Mesenchymal stem cell (in vitro differentiated cells and primary cell): Measurements from ENCODE around the gene GSN.

Source experiments
- DNase-seq: peaks from one replicate; pipeline ENCODE4 v3.0.0-alpha.2; 2013
- H2AFZ ChIP-seq: one replicate; pipeline ENCODE4 v1.6.1; 2013; ENCODE audit warnings: low read depth, mild to moderate bottlenecking, control low read depth, inconsistent platforms, low read length, moderate library complexity
- H2AK5ac ChIP-seq: 2 replicates; pipeline ENCODE4 v1.6.1; 2013; ENCODE audit warnings: low read length, moderate library complexity, mild to moderate bottlenecking, inconsistent platforms; ENCODE audit not compliant: severe bottlenecking
- H2BK120ac ChIP-seq: one replicate; pipeline ENCODE4 v1.6.1; 2013; ENCODE audit warnings: low read depth, mild to moderate bottlenecking, inconsistent platforms, low read length, moderate library complexity
- H2BK12ac ChIP-seq, 2 experiments: one replicate each; pipeline ENCODE4 v1.6.1; 2013; ENCODE audit warnings: inconsistent platforms in 2 of 2, low read length in 2 of 2, mild to moderate bottlenecking in 2 of 2, moderate library complexity in 2 of 2, control low read depth in 1 of 2
- H2BK15ac ChIP-seq: one replicate; pipeline ENCODE4 v1.6.1; 2013; ENCODE audit warnings: mild to moderate bottlenecking, low read depth, inconsistent platforms; ENCODE audit not compliant: poor library complexity, severe bottlenecking
- H2BK5ac ChIP-seq: 2 replicates; pipeline ENCODE4 v1.6.1; 2013; ENCODE audit warnings: low read depth, mild to moderate bottlenecking, low read length, control low read depth, inconsistent platforms; ENCODE audit not compliant: poor library complexity, severe bottlenecking
- H3K14ac ChIP-seq, 2 experiments: one replicate each; pipeline ENCODE4 v1.6.1; 2013; ENCODE audit warnings: inconsistent platforms in 2 of 2, low read length in 2 of 2, control low read depth in 1 of 2, mild to moderate bottlenecking in 1 of 2, moderate library complexity in 1 of 2
- H3K18ac ChIP-seq, 2 experiments: one replicate each; pipeline ENCODE4 v1.6.1; 2013; ENCODE audit warnings: inconsistent platforms in 2 of 2, low read length in 2 of 2, control low read depth in 1 of 2, low read depth in 1 of 2, mild to moderate bottlenecking in 1 of 2
- H3K23ac ChIP-seq, 2 experiments: one replicate each; pipeline ENCODE4 v1.6.1; 2013; ENCODE audit warnings: inconsistent platforms in 2 of 2, low read length in 2 of 2, mild to moderate bottlenecking in 2 of 2, moderate library complexity in 2 of 2, control low read depth in 1 of 2
- H3K27ac ChIP-seq: 2 replicates; pipeline ENCODE4 v1.5.1; 2013; ENCODE audit warnings: mild to moderate bottlenecking, moderate library complexity, low read length, control low read depth, inconsistent platforms; ENCODE audit not compliant: poor library complexity, severe bottlenecking
- H3K27me3 ChIP-seq, 2 experiments: 2 replicates each; pipeline versions ENCODE4 v1.6.1 to v1.7.0; 2013; ENCODE audit warnings: low read length in 2 of 2, mild to moderate bottlenecking in 2 of 2, moderate library complexity in 2 of 2, control low read depth in 1 of 2, inconsistent platforms in 1 of 2; ENCODE audit not compliant: control insufficient read depth in 1 of 2, insufficient read depth in 1 of 2
- H3K36me3 ChIP-seq, 2 experiments: 2 replicates each; pipeline versions ENCODE4 v1.6.1 to v1.7.0; 2013; ENCODE audit warnings: low read length in 2 of 2, control low read depth in 1 of 2, inconsistent platforms in 1 of 2, low read depth in 1 of 2, mild to moderate bottlenecking in 1 of 2; ENCODE audit not compliant: insufficient read depth in 2 of 2, control insufficient read depth in 1 of 2
- H3K4ac ChIP-seq, 2 experiments: one replicate each; pipeline ENCODE4 v1.6.1; 2013; ENCODE audit warnings: inconsistent platforms in 2 of 2, low read length in 2 of 2, mild to moderate bottlenecking in 2 of 2, moderate library complexity in 2 of 2, control low read depth in 1 of 2, low read depth in 1 of 2
- H3K4me1 ChIP-seq: 2 replicates; pipeline ENCODE4 v1.6.1; 2013; ENCODE audit warnings: low read depth, low read length, control low read depth; ENCODE audit not compliant: control insufficient read depth, insufficient read depth
- H3K4me2 ChIP-seq: 2 replicates; pipeline ENCODE4 v1.6.1; 2013; ENCODE audit warnings: low read length, mild to moderate bottlenecking, inconsistent platforms; ENCODE audit not compliant: poor library complexity, severe bottlenecking
- H3K4me3 ChIP-seq, 2 experiments: 2 replicates each; pipeline versions ENCODE4 v1.5.1 to v1.7.0; 2013; ENCODE audit warnings: low read length in 2 of 2, mild to moderate bottlenecking in 2 of 2, control low read depth in 1 of 2, low read depth in 1 of 2; ENCODE audit not compliant: insufficient read depth in 1 of 2
- H3K79me1 ChIP-seq: replicated peaks from 2 replicates; pipeline ENCODE4 v1.6.1; 2013; ENCODE audit warnings: mild to moderate bottlenecking, control low read depth, low read length, inconsistent platforms; ENCODE audit not compliant: poor library complexity, severe bottlenecking
- H3K9ac ChIP-seq: 2 replicates; pipeline ENCODE4 v1.7.0; 2013; ENCODE audit warnings: mild to moderate bottlenecking, low read length, moderate library complexity
- H3K9me3 ChIP-seq: 2 replicates; pipeline ENCODE4 v1.7.0; 2013; ENCODE audit warnings: mild to moderate bottlenecking, low read length; ENCODE audit not compliant: control insufficient read depth
- H4K8ac ChIP-seq: one replicate; pipeline ENCODE4 v1.6.1; 2013; ENCODE audit warnings: inconsistent platforms, mild to moderate bottlenecking, low read length, moderate library complexity
- H4K91ac ChIP-seq: one replicate; pipeline ENCODE4 v1.6.1; 2013; ENCODE audit warnings: mild to moderate bottlenecking, low read length, inconsistent platforms
- WGBS: methylation state at CpG from one replicate; pipeline ENCODE4 v1.1.7; 2013; ENCODE audit warnings: mixed read lengths; 5-methylcytosine and 5-hydroxymethylcytosine counted together

Gene GSN

DNA sequence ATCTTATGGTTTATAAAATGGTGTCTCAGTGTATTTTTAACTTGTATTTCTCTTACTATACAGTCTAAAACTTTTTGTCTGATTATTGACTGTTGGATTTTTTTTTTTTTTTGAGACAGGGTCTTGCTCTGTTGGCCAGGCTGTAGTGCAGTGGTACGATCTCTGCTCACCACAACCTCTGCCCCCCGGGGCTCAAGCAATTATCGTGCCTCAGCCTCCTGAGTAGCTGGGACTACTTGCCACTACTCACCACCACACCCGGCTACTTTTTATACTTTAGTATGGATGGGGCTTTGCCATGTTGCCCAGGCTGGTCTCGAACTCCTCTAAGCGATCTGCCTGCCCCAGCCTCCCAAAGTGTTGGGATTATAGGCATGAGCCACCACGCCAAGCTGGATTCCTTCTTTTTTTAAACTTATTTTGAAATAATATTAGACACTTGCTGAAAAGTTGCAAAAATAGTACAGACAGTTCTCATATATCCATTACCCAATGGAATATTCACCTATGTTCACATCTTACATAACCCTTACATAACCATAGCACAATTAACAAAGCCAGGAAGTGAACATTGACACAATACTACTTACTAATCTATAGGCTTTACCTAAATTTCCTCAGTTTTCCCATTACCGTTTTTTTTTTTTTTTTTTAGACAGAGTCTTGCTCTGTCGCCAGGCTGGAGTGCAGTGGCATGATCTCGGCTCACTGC lies 54.9 kb downstream of the GSN start:
- H4K91ac ChIP-seq, result peak overlapping the region; percentile 44
- H3K9ac ChIP-seq, result peak overlapping the region; percentile 86
- no peak overlapping the region for H3K14ac ChIP-seq
- H3K36me3 ChIP-seq, result peaks cover 66 to 82% of the 10 kb centered on the region in 2 experiments
- WGBS, result 94% methylated on average over 9 of the region's 10 CpGs
- H2BK12ac ChIP-seq, result peak overlapping the region in 1 of 2 experiments; percentile 75
- H3K4me3 ChIP-seq, result no peak overlapping the region
- no peak overlapping the region for H4K8ac ChIP-seq
- H3K9me3 ChIP-seq, result no peaks in the 10 kb centered on the region
- no peaks in the 10 kb centered on the region for H3K27me3 ChIP-seq
- H3K4me2 ChIP-seq, result no peak overlapping the region
- no peak for DNase-seq
- peaks cover 15% of the 10 kb centered on the region for H3K79me1 ChIP-seq
- no peak overlapping the region for H2AFZ ChIP-seq
- H2BK120ac ChIP-seq, result no peak overlapping the region
- peak overlapping the region; percentile 45 for H2AK5ac ChIP-seq
- H3K18ac ChIP-seq, result peak overlapping the region; percentile 17 to 58
- peak overlapping the region; percentile 92 for H3K27ac ChIP-seq
- H3K4ac ChIP-seq, result peak overlapping the region; percentile 3 to 93
- peaks cover 14% of the 10 kb centered on the region for H3K4me1 ChIP-seq
- H2BK5ac ChIP-seq, result no peak overlapping the region
- H3K23ac ChIP-seq, result no peak overlapping the region
- H2BK15ac ChIP-seq, result no peak overlapping the region

DNA sequence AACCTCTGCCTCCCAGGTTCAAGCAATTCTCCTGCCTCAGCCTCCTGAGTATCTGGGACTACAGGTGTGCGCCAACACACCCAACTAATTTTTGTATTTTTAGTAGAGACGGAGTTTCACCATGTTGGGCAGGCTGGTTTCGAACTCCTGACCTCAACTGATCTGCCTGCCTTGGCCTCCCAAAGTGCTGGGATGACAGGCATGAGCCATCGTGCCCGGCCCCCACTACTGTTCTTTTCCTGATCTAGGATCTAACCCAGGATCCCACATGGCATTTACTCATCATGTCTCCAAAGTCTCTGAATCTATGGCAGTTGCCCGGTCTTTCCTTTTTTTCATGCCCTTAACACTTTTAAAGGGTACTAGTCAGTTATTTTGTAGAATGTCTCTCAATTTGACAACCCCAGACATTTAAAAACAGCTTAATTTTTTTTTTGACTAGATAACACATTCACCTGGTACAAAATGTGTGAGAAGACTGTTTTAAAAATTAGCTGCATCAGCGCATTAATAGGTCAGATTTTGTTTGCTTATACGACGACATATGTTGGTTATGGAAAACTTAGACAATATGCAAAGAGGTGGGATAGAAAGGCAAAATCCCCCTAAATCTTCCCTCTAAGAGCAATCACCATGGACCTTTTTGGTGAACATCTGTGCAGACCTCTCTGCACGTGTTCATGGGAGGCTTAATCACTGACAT lies 55.6 kb downstream of the GSN start:
- H2BK12ac ChIP-seq, result no peak overlapping the region
- WGBS, result 95% methylated on average over 9 of the region's 10 CpGs

DNA sequence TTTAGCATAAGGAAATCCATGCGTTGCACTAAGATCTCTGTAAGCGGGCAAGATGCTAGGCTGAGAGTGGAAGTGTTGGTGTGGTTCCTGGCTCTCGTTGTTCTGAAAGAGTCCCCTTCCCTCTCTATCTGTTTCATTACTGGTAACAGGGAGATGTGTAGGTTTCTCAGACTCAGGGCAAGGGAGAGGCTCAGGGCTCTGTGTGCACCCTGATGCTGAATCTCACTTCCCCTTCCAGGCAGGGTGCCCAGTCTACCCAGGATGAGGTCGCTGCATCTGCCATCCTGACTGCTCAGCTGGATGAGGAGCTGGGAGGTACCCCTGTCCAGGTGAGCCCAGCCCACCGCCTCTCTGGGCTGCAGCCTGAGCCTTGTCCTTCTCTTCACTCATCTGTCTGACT lies 56.4 kb downstream of the GSN start:
- H3K9me3 ChIP-seq, result no peaks in the 10 kb centered on the region
- H2BK5ac ChIP-seq, result no peak overlapping the region
- no peak overlapping the region for H3K23ac ChIP-seq
- H4K91ac ChIP-seq, result no peak overlapping the region
- H3K27me3 ChIP-seq, result no peaks in the 10 kb centered on the region
- WGBS, result 97% methylated on average over 4 of the region's 5 CpGs
- no peak overlapping the region for H2BK15ac ChIP-seq
- DNase-seq, result no peak
- peak overlapping the region; percentile 8 for H3K9ac ChIP-seq
- H3K14ac ChIP-seq, result no peak overlapping the region
- no peak overlapping the region for H4K8ac ChIP-seq
- no peak overlapping the region for H2AFZ ChIP-seq
- H3K4me3 ChIP-seq, result no peak overlapping the region
- no peak overlapping the region for H2BK120ac ChIP-seq
- no peak overlapping the region for H2AK5ac ChIP-seq
- no peak overlapping the region for H3K27ac ChIP-seq
- peak overlapping the region in 1 of 2 experiments; percentile 15 for H3K18ac ChIP-seq
- H3K79me1 ChIP-seq, result peaks cover 15% of the 10 kb centered on the region
- H3K4me2 ChIP-seq, result no peak overlapping the region
- H3K4me1 ChIP-seq, result peaks cover 9% of the 10 kb centered on the region
- H3K4ac ChIP-seq, result no peak overlapping the region
- H2BK12ac ChIP-seq, result no peak overlapping the region
- peaks cover 64 to 82% of the 10 kb centered on the region in 2 experiments for H3K36me3 ChIP-seq

More for the DNA sequence above, 55.6 kb downstream of the GSN start:
- Histone ChIP-seq H2BK15ac (no peak overlapping the region), H2BK5ac (no peak overlapping the region), H4K91ac (no peak overlapping the region), H3K27ac (no peak overlapping the region), H3K4me1 (peaks cover 13% of the 10 kb centered on the region), H3K18ac (peak overlapping the region in 1 of 2 experiments; percentile 15), H2BK120ac (no peak overlapping the region), H3K79me1 (peaks cover 15% of the 10 kb centered on the region), H3K14ac (no peak overlapping the region), H3K4me3 (no peak overlapping the region), H3K9ac (peak overlapping the region; percentile 8), H3K4me2 (no peak overlapping the region), H4K8ac (no peak overlapping the region), H2AK5ac (peak overlapping the region; percentile 46), H3K23ac (no peak overlapping the region), H3K36me3 (peaks cover 64 to 82% of the 10 kb centered on the region in 2 experiments), H3K9me3 (no peaks in the 10 kb centered on the region), H3K27me3 (no peaks in the 10 kb centered on the region), H2AFZ (no peak overlapping the region), H3K4ac (no peak overlapping the region)
- no peak for DNase-seq

DNA sequence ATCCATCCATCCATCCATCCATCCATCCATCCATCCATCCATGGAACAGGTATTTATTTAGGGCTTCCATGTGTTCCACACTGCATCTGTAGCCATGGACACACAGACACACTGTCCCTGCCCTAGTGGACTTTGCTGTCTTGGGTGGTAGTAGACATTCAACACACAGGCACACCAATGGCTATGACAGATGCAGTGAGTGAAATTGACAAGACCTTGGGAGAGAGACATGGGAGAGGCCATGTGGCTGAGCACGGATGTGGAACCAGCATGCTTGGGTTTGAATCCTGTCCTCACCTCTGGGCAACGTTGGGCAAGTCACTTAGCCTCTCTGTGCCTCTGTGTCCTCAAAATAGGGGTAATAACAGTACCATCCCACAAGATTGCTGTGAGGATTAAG lies 56.8 kb downstream of the GSN start:
- Histone ChIP-seq H3K4ac (no peak overlapping the region), H2BK5ac (no peak overlapping the region), H3K18ac (no peak overlapping the region), H2BK12ac (no peak overlapping the region), H3K79me1 (peaks cover 16% of the 10 kb centered on the region), H4K91ac (no peak overlapping the region), H3K9ac (peak overlapping the region; percentile 82), H3K4me2 (no peak overlapping the region), H2AK5ac (no peak overlapping the region), H3K23ac (no peak overlapping the region), H2BK120ac (no peak overlapping the region), H3K4me1 (peaks cover 9% of the 10 kb centered on the region), H3K27ac (no peak overlapping the region), H4K8ac (no peak overlapping the region), H2BK15ac (no peak overlapping the region), H3K14ac (no peak overlapping the region), H3K4me3 (no peak overlapping the region), H3K9me3 (no peaks in the 10 kb centered on the region), H3K36me3 (peaks cover 68 to 82% of the 10 kb centered on the region in 2 experiments), H2AFZ (no peak overlapping the region), H3K27me3 (no peaks in the 10 kb centered on the region)
- no peak for DNase-seq
- WGBS, result 100% methylated on average over 1 of the region's 2 CpGs
